CD4-positive, alpha-beta T cell treated with Interleukin-4 for 1 hour (primary cell): ENCODE results near the gene PKP2.
"Not testable (repeated sequence)": the region's sequence is repeated elsewhere in the genome, so short reads cannot be mapped to it uniquely, and the experiment has no call there.

Experiments used
- DNase-seq, 2 donors: peaks; one replicate each; pipeline ENCODE4 v3.0.0-alpha.2; 2020 to 2022

The PKP2 gene

GRCh38 chr12:32861658-32862057 lies 34.9 kb downstream of the PKP2 start:
- DNase-seq, result not testable (repeated sequence)

- DNase-seq, result no peak
Observed at GRCh38 chr12:32860192-32860591, 36.4 kb downstream of the PKP2 start.

GRCh38 chr12:32859389-32859788 lies 37.2 kb downstream of the PKP2 start:
- no peak for DNase-seq

- DNase-seq, result no peak
Observed at GRCh38 chr12:32854716-32855115, 41.9 kb downstream of the PKP2 start.

GRCh38 chr12:32854097-32854496 lies 42.5 kb downstream of the PKP2 start:
- no peak for DNase-seq

GRCh38 chr12:32847287-32847686 lies 49.3 kb downstream of the PKP2 start:
- DNase-seq, result no peak

GRCh38 chr12:32846053-32846452 lies 50.5 kb downstream of the PKP2 start:
- DNase-seq, result no peak

GRCh38 chr12:32843528-32844095 lies 53.0 kb downstream of the PKP2 start:
- DNase-seq, result no peak

- no peak for DNase-seq
Observed at GRCh38 chr12:32841061-32841460, 55.5 kb downstream of the PKP2 start.

- no peak for DNase-seq
Observed at GRCh38 chr12:32839828-32840227, 56.7 kb downstream of the PKP2 start.

- DNase-seq, result no peak
Observed at GRCh38 chr12:32837974-32838373, 58.6 kb downstream of the PKP2 start.

- DNase-seq, result no peak
Observed at GRCh38 chr12:32836710-32837109, 59.9 kb downstream of the PKP2 start.

GRCh38 chr12:32834122-32834521 lies 62.5 kb downstream of the PKP2 start:
- no peak for DNase-seq

GRCh38 chr12:32828552-32828951 lies 68.0 kb downstream of the PKP2 start:
- DNase-seq, result no peak

GRCh38 chr12:32828120-32828519 lies 68.5 kb downstream of the PKP2 start:
- DNase-seq, result no peak

- DNase-seq, result no peak
Observed at GRCh38 chr12:32826807-32827412, 69.7 kb downstream of the PKP2 start.

- DNase-seq, result no peak
Observed at GRCh38 chr12:32824596-32824995, 72.0 kb downstream of the PKP2 start.

- no peak for DNase-seq
Observed at GRCh38 chr12:32822344-32822743, 74.2 kb downstream of the PKP2 start.

GRCh38 chr12:32821710-32822109 lies 74.9 kb downstream of the PKP2 start:
- no peak for DNase-seq

GRCh38 chr12:32821293-32821692 lies 75.3 kb downstream of the PKP2 start:
- no peak for DNase-seq

- no peak for DNase-seq
Observed at GRCh38 chr12:32820376-32820931, 76.1 kb downstream of the PKP2 start.

GRCh38 chr12:32819424-32819823 lies 77.2 kb downstream of the PKP2 start:
- no peak for DNase-seq

- DNase-seq, result no peak
Observed at GRCh38 chr12:32811686-32812392, 84.7 kb downstream of the PKP2 start.

- no peak for DNase-seq
Observed at GRCh38 chr12:32809846-32810245, 86.7 kb downstream of the PKP2 start.
